GM12865 (cell line): ENCODE data around the gene RNF40.
A peak's percentile ranks its signal among the peaks of the same experiment; 100 is the strongest.

ENCODE experiments used
- DNase-seq: peaks from one replicate; pipeline ENCODE4 v3.0.0; 2010; ENCODE audit warnings: low read depth
- H3K4me3 ChIP-seq: 2 replicates; pipeline ENCODE4 v1.5.1; 2011; ENCODE audit warnings: mild to moderate bottlenecking, low read depth, low read length, control low read depth
- TF ChIP-seq, protein P1 (sequence below): IDR thresholded peaks from 2 replicates; pipeline ENCODE4 v1.5.1; 2011; ENCODE audit warnings: low read length, control low read depth, low read depth, inconsistent platforms; ENCODE audit not compliant: insufficient read depth; ENCODE audit errors: missing control alignments

The RNF40 gene

DNA sequence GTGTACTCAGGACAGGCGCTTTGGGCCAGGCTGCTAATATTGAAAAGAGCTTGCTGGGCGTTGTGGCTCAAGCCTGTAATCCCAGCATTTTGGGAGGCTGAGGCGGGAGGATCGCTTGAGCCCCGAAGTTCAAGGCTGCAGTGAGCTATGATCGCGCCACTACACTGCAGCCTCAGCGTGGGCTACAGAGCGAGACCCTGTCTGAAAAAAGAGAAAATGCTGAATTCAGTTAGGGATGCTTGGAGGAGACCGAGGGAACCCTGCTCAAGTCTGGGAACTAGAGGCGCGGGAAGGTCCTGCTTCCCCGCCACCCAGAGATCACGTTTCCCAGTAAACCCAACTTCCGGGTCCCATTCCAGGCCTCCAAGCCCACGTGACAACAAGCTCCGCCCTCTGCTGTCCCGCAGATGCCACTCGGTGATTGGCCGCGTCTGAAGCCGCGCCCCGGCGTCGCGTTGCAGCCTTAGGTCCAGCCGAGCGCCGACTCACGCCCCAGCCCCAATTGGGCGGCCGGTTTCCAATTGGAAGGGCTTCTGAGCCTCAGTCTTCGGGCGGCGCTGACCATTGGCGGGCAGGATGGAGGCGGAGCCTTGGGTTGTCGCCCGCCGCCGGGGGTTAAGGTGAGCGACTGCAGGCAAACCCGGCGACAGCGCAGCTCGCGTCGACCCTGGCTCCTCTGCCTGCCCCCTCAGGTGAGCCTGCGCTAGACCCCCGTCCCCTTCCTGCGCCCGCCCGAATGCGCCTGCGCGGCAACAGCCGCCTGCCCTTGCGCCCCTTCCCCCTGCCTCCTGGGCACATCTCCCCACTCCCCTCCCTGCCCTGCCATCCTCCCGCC, 14.1 kb upstream of the RNF40 start, which contains the start of gene PHKG2:
TSS of gene PHKG2 (plus strand) at position 627 of the 835 bp plus-strand sequence. CDS start 396 bp downstream, outside the sequence.
- DNase-seq, result peak; percentile 99
- TF ChIP-seq, protein P1, sequence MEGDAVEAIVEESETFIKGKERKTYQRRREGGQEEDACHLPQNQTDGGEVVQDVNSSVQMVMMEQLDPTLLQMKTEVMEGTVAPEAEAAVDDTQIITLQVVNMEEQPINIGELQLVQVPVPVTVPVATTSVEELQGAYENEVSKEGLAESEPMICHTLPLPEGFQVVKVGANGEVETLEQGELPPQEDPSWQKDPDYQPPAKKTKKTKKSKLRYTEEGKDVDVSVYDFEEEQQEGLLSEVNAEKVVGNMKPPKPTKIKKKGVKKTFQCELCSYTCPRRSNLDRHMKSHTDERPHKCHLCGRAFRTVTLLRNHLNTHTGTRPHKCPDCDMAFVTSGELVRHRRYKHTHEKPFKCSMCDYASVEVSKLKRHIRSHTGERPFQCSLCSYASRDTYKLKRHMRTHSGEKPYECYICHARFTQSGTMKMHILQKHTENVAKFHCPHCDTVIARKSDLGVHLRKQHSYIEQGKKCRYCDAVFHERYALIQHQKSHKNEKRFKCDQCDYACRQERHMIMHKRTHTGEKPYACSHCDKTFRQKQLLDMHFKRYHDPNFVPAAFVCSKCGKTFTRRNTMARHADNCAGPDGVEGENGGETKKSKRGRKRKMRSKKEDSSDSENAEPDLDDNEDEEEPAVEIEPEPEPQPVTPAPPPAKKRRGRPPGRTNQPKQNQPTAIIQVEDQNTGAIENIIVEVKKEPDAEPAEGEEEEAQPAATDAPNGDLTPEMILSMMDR, result no peak
- H3K4me3 ChIP-seq, result peak within 1 kb of the TSS; percentile 87

DNA sequence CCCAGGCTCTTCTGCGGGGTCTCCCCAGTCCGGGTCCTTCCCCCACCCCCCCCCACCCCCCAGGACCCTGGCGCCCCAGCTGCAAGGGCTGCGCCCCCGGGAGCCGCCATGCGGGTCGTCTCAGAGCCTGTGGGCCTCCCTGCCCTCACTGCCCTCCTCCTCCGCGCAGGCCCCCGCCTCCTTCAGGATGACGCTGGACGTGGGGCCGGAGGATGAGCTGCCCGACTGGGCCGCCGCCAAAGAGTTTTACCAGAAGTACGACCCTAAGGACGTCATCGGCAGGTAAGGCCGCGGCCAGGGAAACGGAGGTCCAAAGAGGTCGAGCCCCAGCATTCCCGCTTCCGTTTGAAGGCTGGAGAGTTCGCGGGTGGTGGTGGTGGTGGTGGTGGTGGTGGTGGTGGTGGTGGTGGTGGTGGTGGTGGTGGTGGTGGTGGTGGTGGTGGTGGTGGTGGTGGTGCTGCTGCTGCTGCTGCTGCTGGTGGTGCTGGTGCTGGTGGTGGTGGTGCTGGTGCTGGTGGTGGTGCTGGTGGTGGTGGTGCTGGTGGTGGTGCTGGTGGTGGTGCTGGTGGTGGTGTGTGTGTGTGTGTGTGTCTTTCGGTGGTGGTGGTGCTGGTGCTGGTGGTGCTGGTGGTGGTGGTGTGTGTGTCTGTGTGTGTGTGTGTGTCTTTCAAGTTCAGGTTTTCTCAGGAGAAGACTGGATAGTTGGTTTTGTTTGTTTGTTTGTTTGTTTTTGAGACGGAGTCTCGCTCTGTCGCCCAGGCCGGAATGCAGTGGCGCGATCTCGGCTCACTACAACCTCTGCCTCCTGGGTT, 13.3 kb upstream of the RNF40 start:
- TF ChIP-seq, protein P1, result no peak

DNA sequence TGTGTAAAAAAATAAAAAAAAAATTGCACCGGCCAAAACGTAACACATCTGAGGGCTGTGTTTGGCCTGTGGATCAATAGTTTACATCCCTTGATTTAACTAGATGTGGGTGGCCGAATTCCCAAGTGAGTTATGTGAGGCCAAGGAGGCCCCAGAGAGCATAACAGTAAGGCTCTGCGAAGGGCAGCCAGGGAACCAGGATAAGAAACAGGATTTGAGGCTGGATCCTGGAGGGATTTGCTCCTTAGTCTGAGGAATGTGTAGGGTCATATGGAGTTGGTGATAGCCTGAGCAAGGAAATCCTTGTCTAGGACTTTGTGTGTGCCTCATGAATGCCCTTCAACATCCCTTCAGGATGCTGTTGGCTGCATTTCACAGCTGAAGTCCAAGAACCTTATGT, 11.9 kb upstream of the RNF40 start:
- H3K4me3 ChIP-seq, result no peak overlapping the region
- DNase-seq, result no peak
- TF ChIP-seq, protein P1, result no peak

More for the DNA sequence above, 13.3 kb upstream of the RNF40 start:
- H3K4me3 ChIP-seq, result peak overlapping the region; percentile 87
- peak; percentile 65 for DNase-seq

DNA sequence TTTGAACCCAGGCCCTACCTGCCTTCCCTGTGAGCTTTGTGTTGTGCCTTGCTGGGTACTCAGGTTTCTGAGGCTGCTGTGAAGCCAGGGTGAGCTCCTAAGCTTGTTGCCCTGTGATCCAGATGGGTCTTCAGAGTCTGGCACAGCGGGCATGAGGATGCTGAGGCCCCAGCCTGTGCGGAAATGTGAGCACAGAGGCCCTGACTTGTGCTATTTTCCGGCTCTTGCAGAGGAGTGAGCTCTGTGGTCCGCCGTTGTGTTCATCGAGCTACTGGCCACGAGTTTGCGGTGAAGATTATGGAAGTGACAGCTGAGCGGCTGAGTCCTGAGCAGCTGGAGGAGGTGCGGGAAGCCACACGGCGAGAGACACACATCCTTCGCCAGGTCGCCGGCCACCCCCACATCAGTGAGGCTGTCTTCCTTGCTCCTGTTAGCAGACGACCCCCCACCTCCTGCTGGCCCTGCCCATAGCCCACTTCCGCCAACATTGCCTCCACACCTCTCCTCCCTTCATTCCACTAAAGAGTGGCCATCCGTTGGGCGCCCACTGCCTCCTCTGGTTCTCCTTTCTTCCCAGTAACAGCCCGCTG, 11.2 kb upstream of the RNF40 start:
- TF ChIP-seq, protein P1, result no peak
- no peak overlapping the region for H3K4me3 ChIP-seq
- no peak for DNase-seq

DNA sequence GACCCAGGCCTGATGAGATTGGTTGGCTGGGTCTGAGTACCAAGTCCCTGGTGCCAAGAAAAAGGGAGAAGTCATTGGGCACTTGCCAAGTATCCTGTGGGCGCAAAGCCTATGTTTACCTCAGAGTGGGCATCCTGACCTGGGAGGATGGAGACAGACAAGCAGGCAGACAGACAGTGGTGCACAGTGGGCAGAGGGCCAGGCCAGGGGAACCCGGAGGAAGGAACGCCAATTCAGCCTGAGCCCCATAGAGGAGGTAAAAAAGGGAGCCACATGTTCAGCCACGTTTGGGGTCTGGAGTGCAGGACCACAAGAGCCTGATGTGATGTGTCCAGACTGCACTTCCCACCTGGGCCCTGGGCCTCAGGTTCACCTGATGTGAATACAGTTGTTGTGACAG, 8.5 kb upstream of the RNF40 start:
- H3K4me3 ChIP-seq, result no peak overlapping the region
- no peak for DNase-seq
- TF ChIP-seq, protein P1, result no peak

DNA sequence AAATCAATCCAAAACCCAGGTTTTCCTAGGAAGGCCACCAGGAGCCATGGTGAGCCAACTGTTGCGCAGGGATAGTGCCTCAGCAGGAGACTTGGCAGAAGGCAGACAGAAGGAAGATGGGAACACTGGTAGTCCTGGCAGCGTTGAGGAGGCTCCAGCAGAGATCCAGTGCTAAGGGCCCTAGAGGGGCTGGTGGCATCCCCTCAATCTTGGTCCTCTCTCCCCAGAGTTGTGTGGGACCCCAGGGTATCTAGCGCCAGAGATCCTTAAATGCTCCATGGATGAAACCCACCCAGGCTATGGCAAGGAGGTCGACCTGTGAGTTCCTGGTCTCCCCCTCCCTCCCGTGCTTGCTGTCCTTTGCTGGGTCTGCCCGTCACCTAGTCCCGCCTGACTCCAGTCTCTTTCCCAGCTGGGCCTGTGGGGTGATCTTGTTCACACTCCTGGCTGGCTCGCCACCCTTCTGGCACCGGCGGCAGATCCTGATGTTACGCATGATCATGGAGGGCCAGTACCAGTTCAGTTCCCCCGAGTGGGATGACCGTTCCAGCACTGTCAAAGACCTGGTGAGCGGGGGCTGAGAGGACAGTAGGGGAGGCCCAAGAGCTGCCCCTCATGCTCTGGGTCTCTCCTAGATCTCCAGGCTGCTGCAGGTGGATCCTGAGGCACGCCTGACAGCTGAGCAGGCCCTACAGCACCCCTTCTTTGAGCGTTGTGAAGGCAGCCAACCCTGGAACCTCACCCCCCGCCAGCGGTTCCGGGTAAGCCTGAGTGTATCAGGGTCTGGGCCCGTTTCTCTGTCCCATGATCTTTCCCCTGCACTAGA, 6.0 kb upstream of the RNF40 start:
- TF ChIP-seq, protein P1, result no peak
- H3K4me3 ChIP-seq, result no peak overlapping the region
- no peak for DNase-seq
